Liver (tissue), 3 donors: ENCODE data around the gene TMEM263.

Experiments
- CTCF ChIP-seq: fragments of 150-350 bp; IDR thresholded peaks from 2 replicates; pipeline ENCODE4 v1.5.1; 2017; ENCODE audit warnings: improper control_type of control experiment, low read depth, low read length; ENCODE audit not compliant: missing input control
- EGR1 ChIP-seq, 2 donors: IDR thresholded peaks; 2 replicates each; pipeline ENCODE4 v1.6.1; 2016 to 2018; ENCODE audit warnings: antibody characterized with exemption in 2 of 2, low read depth in 2 of 2
- JUND ChIP-seq, 2 donors: IDR thresholded peaks; 2 replicates each; pipeline ENCODE4 v1.6.1; 2016; ENCODE audit warnings: antibody characterized with exemption in 2 of 2
- RAD21 ChIP-seq, 2 donors: IDR thresholded peaks; 2 replicates each; pipeline ENCODE4 v1.6.1; 2016; ENCODE audit warnings: antibody characterized with exemption in 2 of 2, mild to moderate bottlenecking in 2 of 2
- YY1 ChIP-seq: IDR thresholded peaks from 2 replicates; pipeline ENCODE4 v1.6.1; 2016; ENCODE audit warnings: antibody characterized with exemption, mild to moderate bottlenecking
- TF ChIP-seq, protein P1 (sequence below): IDR thresholded peaks from 2 replicates; pipeline ENCODE4 v1.6.1; 2016; ENCODE audit warnings: antibody characterized with exemption
- TF ChIP-seq, protein P2 (sequence below): IDR thresholded peaks from 2 replicates; pipeline ENCODE4 v1.6.1; 2016; ENCODE audit warnings: antibody characterized with exemption
- donor health status: healthy.
- donor health status: healthy.

GRCh38 chr12:106955377-106956047 lies at the start of gene TMEM263:
- TF ChIP-seq CTCF (no peak), RAD21 (IDR thresholded peaks at IDR 0.05) (no peak), EGR1 (IDR thresholded peaks at IDR 0.05; ENCODE audit: low read depth in 2 of 2) (peak in 1 of 2 donors; percentile 47), JUND (IDR thresholded peaks at IDR 0.05) (no peak), YY1 (no peak)
- TF ChIP-seq, protein P1, sequence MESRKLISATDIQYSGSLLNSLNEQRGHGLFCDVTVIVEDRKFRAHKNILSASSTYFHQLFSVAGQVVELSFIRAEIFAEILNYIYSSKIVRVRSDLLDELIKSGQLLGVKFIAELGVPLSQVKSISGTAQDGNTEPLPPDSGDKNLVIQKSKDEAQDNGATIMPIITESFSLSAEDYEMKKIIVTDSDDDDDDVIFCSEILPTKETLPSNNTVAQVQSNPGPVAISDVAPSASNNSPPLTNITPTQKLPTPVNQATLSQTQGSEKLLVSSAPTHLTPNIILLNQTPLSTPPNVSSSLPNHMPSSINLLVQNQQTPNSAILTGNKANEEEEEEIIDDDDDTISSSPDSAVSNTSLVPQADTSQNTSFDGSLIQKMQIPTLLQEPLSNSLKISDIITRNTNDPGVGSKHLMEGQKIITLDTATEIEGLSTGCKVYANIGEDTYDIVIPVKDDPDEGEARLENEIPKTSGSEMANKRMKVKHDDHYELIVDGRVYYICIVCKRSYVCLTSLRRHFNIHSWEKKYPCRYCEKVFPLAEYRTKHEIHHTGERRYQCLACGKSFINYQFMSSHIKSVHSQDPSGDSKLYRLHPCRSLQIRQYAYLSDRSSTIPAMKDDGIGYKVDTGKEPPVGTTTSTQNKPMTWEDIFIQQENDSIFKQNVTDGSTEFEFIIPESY, result no peak
- TF ChIP-seq, protein P2, sequence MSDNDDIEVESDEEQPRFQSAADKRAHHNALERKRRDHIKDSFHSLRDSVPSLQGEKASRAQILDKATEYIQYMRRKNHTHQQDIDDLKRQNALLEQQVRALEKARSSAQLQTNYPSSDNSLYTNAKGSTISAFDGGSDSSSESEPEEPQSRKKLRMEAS, result no peak
